Right lobe of liver (tissue), 4 donors: ENCODE results near the gene FBXO44.

ENCODE experiments used
- POLR2A ChIP-seq: fragments of 450-650 bp; IDR thresholded peaks from one replicate; pipeline ENCODE4 v1.6.1; 2017; ENCODE audit warnings: antibody characterized with exemption, mild to moderate bottlenecking
- TF ChIP-seq, protein P1 (sequence below), 4 donors: fragments of 200-600 bp in 3 of 4; fragments of 450-650 bp in 1 of 4; IDR thresholded peaks; one replicate each; pipeline versions ENCODE4 v1.5.1 to v1.8.0; 2016 to 2022; ENCODE audit warnings: antibody characterized with exemption in 4 of 4, mild to moderate bottlenecking in 2 of 4
- donor health status: DM: no; HTN: no; CAD: no.
- donor health status: DM: no; HTN: no; CAD: no.
- donor health status: DM: no; HTN: yes; CAD: no.

DNA sequence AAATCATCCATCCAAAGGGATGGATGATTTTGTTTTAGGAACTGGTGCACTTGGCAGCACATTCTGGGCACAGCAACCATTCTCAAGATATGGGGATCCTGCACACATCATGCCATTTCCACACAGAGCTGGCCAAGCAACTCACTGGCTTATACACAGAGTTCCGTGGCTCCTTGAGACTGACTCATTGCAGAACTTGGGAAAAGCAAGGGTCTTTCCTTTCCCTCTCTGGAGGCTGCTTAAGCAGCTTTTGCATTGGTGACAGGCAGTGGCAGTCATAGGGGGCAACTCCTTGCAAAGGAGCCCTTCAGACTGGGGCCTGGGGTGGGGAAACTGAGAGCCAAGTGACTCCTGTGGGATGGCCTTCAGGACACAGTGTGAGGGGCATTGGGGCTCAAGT is 28.1 kb downstream of the FBXO44 start:
- TF ChIP-seq, protein P1, sequence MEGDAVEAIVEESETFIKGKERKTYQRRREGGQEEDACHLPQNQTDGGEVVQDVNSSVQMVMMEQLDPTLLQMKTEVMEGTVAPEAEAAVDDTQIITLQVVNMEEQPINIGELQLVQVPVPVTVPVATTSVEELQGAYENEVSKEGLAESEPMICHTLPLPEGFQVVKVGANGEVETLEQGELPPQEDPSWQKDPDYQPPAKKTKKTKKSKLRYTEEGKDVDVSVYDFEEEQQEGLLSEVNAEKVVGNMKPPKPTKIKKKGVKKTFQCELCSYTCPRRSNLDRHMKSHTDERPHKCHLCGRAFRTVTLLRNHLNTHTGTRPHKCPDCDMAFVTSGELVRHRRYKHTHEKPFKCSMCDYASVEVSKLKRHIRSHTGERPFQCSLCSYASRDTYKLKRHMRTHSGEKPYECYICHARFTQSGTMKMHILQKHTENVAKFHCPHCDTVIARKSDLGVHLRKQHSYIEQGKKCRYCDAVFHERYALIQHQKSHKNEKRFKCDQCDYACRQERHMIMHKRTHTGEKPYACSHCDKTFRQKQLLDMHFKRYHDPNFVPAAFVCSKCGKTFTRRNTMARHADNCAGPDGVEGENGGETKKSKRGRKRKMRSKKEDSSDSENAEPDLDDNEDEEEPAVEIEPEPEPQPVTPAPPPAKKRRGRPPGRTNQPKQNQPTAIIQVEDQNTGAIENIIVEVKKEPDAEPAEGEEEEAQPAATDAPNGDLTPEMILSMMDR (IDR thresholded peaks at IDR 0.05) = no peak
- no peak for TF ChIP-seq POLR2A
